GM21528 (cell line): Measurements from ENCODE around the gene EBP.
A peak's percentile ranks its signal among the peaks of the same experiment; 100 is the strongest.
"Not testable (repeated sequence)": the region's sequence is repeated elsewhere in the genome, so short reads cannot be mapped to it uniquely, and the experiment has no call there.

ENCODE experiments used
- ATAC-seq: cut with Tn5 transposase; IDR thresholded peaks from one replicate; pipeline ENCODE4 v1.9.1; 2021; ENCODE audit warnings: mild to moderate bottlenecking, moderate library complexity; ENCODE audit not compliant: unreplicated experiment, low FRiP score

Gene EBP

DNA sequence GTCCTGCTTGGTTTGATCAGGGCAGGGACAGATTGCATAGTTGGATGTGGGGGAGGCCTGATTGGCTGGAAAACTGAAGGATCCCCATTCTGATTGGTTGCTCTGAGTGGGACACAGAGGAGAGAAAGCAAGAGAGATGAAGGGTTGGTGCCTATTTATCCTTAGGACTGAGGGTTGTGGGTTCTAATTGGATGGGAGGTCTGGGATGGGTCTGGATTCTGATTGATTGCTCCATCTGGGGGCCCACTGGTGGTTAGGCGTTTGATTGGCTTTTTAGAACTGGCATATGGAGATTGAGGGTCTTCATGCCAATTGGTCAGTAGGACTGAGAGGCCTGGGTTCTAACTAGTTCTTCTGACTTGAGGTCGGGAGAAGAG lies 644 bp upstream of the EBP start:
- ATAC-seq: no peak

DNA sequence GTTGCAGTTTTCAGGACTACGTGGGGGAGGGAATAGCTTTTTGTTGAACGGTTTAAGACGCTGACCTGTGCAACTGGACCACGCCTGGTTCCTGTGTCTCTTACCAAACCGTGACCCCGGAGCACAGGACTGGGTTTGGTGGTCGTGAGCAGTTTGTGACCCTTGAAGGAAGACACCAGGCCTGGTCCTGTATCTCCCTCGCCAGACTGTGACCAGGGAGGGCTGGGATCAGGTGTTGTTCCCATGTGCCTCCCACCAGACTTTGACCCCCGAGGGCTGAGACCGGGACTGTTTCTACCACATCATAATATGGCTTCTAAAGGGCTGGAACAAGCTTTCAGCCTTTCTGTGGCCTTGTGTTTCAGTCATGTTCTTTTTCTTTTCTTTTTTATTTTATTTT lies 683 bp downstream of the EBP start:
- no peak for ATAC-seq

DNA sequence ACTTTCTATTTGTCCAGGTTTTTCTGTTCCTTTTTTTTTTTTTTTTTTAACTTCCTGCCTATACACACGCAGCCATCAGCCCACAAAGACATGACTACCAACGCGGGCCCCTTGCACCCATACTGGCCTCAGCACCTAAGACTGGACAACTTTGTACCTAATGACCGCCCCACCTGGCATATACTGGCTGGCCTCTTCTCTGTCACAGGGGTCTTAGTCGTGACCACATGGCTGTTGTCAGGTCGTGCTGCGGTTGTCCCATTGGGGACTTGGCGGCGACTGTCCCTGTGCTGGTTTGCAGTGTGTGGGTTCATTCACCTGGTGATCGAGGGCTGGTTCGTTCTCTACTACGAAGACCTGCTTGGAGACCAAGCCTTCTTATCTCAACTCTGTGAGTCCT lies 2.1 kb downstream of the EBP start:
- no peak for ATAC-seq

DNA sequence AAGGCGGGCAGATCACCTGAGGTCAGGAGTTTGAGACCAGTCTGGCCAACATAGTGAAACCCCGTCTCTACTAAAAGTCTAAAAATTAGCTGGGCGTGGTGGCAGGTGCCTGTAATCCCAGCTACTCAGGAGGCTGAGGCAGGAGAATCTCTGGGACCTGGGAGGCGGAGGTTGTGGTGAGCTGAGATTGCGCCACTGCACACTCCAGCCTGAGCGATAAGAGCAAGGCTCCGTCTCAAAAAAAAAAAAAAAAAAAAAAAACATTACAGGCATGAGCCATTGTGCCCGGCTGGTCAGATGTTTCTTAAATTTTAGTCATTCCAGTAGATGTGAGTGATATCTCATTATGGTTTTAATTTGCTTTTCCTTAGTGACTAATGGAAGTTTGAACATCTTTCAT lies 4.2 kb downstream of the EBP start:
- not testable (repeated sequence) for ATAC-seq

DNA sequence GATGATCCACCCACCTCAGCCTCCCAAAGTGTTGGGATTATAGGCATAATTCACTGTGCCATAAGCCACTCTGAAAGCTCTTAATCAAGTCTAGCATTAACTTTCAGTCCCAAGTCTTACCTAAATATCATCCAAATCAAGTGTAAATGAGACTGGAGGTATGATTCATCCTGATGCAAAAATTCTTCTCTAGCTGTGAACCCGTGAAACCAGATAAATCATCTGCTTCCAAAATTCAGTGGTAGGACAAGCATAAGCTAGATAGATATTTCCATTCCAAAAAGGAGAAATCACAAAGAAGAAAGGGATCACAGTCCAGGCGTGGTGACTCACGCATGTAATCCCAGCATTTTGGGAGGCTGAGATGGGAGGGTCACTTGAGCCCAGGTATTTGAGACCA lies 9.1 kb downstream of the EBP start:
- ATAC-seq: no peak

DNA sequence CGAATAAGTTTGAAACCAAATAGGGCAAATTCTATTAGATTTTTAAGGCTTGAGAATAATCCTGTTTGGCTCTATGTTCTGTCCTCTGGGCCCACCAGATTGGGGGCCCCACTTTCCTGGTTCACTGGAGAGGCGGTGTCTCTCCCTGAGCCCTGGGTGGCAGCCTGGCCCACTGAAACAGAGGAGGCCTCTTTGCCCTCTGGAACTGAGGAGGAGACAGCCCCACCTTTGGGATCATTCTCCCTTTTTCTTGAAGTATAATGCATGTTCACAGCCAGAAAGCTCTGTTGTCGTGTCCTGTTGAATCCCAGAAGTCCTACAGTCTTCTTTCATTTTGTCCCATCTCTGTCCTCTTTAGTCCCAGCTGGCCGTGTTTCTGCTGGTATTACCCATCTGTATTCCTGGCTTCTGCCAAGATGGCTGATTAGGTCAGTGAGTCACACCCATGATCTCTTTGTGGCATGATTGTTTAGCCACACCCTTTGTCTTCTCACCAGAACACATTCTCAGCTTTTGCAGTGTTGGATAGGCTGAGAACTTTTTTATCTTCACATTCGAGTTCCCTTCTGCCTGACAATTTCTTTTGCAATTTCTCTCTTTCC lies 9.9 kb downstream of the EBP start:
- ATAC-seq: no peak

DNA sequence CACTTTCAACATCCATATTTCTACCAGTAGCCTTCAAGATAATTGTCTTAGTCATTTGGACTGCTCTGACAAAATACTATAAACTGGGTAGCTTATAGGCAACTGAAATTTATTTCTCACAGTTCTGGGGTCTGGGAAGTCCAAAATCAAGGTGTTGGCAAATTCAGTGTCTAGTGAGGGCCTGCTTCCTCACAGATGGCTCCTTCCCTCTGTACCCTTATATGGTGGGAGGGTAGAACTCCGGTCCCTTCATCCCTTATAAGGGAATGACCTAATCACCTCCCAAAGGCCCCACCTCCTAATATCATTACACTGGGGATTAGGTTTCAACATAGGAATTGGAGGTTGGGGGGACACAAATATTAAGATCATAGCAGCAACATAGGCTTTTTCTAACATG lies 10.6 kb downstream of the EBP start:
- no peak for ATAC-seq

DNA sequence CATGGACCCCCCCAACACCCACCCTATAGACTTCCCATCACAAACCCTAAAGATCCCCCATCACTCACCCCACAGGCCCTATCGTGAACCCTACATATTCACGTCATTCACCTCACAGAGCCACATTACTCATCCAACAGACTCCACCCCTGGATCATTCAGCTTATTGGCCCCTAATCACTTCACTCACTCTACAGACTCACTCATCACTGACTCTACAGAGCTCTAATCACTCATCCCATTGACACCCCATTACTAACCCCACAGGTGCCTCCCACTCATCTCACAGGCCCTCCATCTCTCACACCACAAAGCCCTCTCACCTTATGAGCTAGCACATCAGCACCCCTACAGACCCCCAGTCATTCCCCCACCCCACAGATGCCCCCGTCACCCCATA lies 11.6 kb downstream of the EBP start:
- no peak for ATAC-seq

DNA sequence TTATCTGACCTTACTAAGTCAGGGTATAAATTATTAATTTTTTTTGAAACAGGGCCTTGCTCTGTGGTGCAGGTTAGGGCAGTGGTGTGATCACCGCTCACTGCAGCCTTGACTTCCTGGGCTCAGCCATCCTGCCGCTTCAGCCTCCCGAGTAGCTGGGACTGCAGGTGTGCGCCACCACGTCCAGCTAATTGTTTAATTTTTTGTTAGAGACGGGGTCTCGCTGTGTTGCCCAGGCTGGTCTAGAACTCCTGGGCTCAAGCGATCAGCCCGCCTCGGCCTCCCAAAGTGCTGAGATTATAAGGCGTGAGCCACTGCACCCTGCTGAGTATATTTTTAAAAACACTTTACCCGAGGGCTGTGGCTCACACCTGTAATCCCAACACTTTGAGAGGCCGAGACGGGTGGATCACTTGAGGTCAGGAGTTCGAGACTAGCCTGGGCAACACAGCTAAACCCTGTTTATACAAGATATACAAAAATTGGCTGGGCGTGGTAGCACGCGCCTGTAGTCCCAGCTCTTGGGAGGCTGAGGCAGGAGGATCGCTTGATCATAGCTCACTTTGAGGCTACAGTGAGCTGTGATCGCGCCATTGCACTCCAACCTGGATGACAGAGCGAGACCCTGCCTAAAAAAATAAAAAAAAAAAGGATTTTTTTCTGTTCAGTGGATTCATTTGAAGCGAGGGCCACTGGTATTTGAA lies 17.2 kb downstream of the EBP start:
- ATAC-seq: no peak

DNA sequence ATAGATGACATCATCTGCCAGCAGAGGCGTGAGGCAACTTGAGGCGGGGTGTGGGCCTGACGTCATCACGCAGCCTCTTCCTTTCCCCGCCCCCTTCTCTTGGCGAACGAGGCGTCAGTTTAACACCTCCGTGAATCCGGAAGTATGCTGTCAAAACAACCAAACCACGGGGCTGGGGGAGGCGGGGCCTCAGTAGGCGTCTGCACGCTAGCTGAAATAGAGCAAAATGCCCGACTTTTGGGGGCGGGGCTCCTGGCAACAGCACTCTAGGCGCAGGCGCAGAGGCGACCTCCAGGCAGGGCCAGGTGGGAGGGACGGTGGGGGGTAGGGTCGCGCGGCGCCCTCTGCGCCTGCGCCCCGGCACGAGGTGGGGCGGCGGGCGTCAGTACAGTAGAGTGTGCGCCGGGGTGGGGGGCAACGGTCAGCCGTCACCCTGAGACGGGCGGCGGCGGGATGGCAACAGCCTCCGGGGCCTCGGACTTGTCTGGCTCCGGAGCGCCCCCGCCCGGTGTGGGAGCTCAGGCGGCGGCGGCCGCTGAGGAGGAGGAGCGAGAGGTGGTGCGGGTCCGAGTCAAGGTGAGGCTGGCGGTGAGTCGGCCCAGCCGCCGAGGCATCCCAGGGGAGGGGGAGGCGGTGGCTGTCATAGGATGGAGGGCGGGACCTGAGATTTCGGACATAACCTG lies 17.9 kb downstream of the EBP start, which contains the start of gene TBC1D25:
TSS of gene TBC1D25 (plus strand) at position 370 of the 683 bp plus-strand sequence. CDS start at position 454, 84 bp downstream.
- peak; percentile 82 for ATAC-seq

DNA sequence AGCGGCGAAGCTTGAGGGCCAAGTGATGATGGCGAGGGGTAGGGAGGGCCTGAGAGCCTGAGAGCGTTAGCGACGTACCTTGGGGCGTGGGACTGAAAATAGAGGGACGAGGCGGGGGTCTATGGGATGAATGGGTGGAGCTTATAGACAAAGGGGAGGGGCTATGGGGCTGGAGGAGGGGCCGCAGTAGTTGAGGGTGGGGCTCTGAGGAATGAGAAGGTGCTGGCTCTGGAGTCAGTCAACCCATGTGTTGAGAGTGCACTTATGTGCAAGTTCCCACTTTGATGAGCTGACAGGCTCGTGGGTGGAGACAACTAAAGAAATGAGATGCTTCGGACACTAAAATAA lies 18.4 kb downstream of the EBP start:
- ATAC-seq: peak; percentile 29

DNA sequence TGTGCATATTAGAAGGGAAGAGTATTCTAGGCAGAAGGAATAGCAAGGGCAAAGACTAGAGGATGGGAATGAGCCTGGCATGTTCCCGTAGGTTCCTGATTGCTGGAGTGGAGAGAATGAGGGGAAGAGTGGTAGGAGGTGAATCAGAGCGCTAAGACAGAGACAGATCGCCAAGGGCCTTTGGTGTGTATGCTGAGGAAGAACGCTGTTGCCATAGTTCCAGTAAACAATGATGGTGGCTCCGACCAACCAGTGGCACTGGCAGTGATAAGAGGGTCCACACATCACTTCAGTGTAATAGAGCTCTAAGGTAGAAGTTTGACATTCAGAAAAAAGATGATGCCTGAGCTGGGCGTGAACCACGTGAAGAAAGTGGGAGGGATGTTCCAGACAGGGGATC lies 18.9 kb downstream of the EBP start:
- ATAC-seq: no peak

DNA sequence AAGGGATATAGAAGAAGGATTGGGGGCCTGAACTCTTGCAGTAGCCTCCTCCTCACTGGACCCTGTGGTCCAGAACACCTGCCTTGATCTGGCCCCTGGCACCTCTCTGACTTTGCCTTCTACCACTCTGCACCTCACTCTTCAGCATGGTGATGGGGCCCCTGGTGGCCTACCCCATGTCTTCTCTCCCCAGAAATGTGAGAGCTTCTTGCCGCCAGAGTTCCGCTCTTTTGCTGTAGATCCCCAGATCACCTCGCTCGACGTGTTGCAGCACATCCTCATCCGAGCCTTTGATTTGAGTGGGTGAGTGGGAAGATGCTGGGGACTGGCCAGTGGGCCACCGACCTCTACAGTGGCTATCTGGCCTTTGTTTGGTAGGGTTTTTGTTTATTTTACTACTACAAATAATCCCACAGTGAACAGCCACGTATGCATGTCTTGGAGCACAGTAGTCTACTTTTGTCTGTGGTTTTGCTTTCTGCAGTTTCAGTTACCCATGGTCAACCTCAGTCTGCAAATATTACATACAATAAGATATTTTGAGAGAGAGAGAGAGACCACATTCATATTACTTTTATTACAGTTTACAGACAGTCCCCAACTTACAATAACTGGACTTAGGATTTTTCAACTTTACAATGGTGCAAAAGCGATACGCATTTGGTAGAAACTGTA lies 19.7 kb downstream of the EBP start:
- no peak for ATAC-seq

DNA sequence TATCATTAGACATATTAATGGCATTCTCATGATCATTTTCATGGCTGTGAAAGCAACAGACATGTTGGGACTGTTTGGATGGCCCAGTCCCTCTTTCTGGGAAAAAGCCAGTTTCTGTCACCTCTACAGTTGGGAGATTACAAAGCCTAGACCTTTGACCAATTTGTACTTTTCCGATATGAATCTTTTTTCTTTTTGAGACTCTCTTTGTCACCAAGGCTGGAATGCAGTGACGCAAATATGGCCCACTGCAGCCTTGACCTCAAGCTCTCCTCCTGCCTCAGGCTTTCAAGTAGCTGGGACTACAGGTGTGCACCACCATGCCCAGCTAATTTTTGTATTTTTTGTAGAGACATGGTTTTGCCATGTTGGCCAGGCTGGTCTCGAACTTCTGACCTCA lies 27.3 kb downstream of the EBP start:
- ATAC-seq: no peak

DNA sequence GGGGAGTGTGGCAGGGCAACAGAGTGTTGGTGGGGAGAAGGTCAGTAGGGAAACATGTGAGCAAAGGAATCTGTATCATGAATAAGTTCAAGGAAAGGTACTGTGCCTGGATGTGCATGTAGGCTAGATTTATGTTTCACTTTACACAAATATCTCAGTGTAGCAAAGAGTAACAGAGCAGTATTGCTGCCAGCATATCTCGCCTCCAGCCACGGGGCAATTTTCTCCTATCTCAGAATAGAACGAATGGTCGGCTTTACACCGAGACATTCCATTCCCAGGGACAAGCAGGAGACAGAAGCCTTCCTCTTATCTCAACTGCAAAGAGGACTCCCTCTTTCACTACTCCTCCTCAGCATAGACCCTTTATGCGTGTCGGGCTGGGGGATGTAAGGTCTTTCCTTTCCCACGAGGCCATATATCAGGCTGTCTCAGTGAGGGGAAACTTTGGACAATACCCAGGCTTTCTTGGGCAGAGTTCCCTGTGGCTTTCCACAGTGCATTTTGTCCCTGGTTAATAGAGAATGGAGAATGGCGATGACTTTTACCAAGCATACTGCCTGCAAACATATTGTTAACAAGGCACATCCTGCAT lies 34.2 kb downstream of the EBP start:
- ATAC-seq: not testable (repeated sequence)

DNA sequence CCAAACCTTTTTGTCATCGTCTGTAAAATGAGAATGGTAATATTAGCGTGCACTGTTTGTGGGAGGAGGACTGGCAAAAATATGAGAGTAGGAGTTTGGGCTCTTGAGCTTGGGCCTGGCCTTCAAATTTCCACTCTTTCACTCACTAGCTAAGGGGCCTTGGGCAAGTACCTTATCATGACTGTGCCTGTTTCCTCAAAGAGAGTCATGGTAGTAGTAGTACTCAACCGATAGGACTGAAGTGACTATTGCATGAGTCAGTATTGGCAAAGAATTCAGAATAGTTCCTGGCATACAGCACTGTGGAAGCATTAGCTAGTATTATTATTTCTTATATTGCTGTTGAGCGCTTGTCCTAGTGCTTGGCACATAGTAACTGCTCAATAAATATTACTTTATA lies 36.7 kb downstream of the EBP start:
- no peak for ATAC-seq

DNA sequence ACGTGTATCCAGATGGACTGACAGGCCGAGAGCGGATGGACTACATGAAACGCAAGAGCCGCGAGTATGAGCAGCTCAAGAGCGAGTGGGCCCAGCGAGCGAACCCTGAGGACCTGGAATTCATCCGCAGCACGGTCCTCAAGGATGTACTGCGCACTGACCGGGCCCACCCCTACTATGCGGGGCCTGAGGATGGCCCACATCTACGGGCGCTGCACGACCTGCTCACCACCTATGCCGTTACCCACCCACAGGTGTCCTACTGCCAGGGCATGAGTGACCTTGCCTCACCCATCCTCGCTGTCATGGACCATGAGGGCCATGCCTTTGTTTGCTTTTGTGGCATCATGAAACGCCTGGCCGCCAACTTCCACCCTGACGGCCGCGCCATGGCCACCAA lies 38.0 kb downstream of the EBP start:
- ATAC-seq: no peak

DNA sequence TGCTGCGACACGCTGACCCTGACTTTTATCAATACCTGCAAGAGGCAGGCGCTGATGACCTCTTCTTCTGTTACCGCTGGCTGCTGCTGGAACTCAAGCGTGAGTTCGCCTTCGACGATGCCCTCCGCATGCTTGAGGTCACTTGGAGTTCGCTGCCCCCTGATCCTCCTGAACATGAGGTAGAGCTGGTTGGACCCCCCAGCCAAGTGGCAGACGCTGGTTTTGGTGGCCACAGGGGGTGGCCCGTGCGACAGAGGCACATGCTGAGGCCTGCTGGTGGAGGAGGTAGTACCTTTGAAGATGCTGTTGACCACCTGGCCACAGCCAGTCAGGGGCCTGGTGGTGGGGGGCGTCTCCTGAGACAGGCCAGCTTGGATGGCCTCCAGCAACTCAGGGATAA lies 38.4 kb downstream of the EBP start:
- ATAC-seq: no peak

DNA sequence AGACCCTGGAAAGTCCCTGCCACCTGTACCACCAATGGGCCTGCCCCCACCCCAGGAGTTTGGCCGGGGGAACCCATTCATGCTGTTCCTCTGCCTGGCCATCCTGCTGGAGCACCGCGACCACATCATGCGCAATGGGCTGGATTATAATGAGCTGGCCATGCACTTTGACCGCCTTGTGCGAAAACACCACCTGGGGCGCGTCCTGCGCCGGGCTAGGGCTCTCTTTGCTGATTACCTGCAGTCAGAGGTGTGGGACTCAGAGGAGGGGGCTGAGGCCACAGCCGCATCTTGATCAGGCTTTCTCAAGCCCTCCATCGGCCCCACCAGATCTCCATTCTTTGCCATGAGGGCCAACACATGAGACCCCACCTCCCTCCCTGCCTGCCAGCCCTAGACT lies 39.1 kb downstream of the EBP start:
- ATAC-seq: no peak

DNA sequence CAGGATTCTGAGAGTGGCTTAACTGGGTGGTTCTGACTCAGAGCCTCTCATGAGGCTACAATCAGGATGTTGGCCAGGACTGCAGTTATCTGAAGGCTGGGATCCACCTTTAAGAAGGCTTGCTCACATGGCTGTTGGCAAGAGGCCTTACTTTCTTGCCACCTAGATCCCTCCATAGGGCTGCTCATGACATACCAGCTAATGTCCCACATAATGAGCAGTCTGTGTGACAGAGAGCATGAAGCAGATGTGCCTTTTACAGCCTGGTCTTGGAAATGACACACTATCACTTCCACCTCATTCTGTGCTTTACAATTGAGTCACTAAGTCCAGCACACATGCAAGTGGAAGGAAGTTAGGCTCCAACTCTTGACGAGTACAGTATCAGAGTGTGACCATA lies 48.4 kb downstream of the EBP start:
- no peak for ATAC-seq

DNA sequence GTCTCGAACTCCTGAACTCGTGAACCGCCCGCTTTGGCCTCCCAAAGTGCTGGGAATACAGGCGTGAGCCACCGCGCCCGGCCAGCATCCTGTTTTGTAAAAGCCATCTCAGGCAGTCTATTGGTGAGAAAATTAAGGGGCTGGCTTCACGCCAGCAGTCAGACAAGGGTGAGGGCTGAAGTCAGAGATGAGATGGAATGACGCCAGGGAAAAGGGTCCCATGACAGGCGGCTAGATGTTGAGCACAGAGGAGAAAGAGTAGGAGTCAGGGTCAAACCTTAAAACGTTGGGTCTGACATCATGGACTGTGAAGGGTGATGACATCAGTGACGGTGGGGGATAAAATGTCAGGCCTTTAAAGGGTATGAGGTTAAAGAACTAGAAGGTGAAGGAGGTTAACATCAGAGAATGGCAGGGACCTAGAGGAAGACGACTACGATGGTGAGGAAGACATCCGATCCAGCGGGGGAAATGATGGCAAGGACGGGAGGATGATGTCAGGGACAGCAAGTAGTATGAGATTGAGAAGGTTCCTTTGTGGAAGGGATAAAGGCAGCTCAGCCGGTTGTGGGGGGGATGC lies 52.2 kb downstream of the EBP start:
- peak; percentile 8 for ATAC-seq
